Endothelial cell of umbilical vein (primary cell): ENCODE results near the gene ZNF20. TPM values are rescaled to one million over a fixed set of nuclear protein-coding genes. Genes with fewer than 3 reads are reported as not detected.

ENCODE experiments used
- BruUV-seq: library from RNA; stranded (reverse); fragments of 400-500 nt; replicated peaks from 2 replicates; lab custom pipeline; 2021; lab: Mats Ljungman, UMichigan
- CTCF ChIA-PET: fragments of 300-600, 350-600 bp; sonication (Branson Sonifier 250); formaldehyde crosslinking; loops from one replicate; lab custom pipeline; 2021; ENCODE audit warnings: antibody characterized with exemption, inconsistent platforms; lab: Charles Lee
- POLR2A ChIA-PET: fragments of 300-600, 350-600 bp; sonication (Branson Sonifier 250); formaldehyde crosslinking; loops from one replicate; lab custom pipeline; 2021; ENCODE audit warnings: antibody characterized with exemption, inconsistent platforms; lab: Charles Lee
- DNase-seq: peaks from one replicate; pipeline ENCODE4 v3.0.0-alpha.2; 2011; ENCODE audit warnings: low read depth, low spot score
- FAIRE-seq: peaks from 2 replicates; lab custom pipeline; 2011; peaks lifted over from hg19 to GRCh38; lab: Jason Lieb, UNC
- H2AFZ ChIP-seq: 2 replicates; pipeline ENCODE4 v1.6.0; 2012; ENCODE audit warnings: low read depth, low read length, control low read depth, inconsistent platforms
- H3K27ac ChIP-seq: 2 replicates; pipeline ENCODE4 v1.5.1; 2011; ENCODE audit warnings: low read depth, mild to moderate bottlenecking, control low read depth, low read length, moderate library complexity; ENCODE audit not compliant: insufficient read depth
- H3K27me3 ChIP-seq, 2 experiments: 2 replicates each; pipeline versions ENCODE4 v1.6.0 to v1.6.1; 2011; ENCODE audit warnings: low read length in 2 of 2, mixed read lengths in 1 of 2; ENCODE audit not compliant: control insufficient read depth in 2 of 2, insufficient read depth in 2 of 2
- H3K36me3 ChIP-seq, 2 experiments: 2 replicates in 1 of 2; 3 replicates in 1 of 2; pipeline ENCODE4 v1.5.1; 2011; ENCODE audit warnings: low read length in 2 of 2, mild to moderate bottlenecking in 1 of 2, moderate library complexity in 1 of 2; ENCODE audit not compliant: control insufficient read depth in 2 of 2, insufficient read depth in 2 of 2; ENCODE audit errors: extremely low read depth in 1 of 2
- H3K4me1 ChIP-seq: 3 replicates; pipeline ENCODE4 v1.5.1; 2011; ENCODE audit warnings: mild to moderate bottlenecking, low read length; ENCODE audit not compliant: control insufficient read depth, insufficient read depth; ENCODE audit errors: extremely low read depth
- H3K4me2 ChIP-seq: 2 replicates; pipeline ENCODE4 v1.6.1; 2011; ENCODE audit warnings: low read length, control low read depth, mixed read lengths; ENCODE audit not compliant: insufficient read depth
- H3K4me3 ChIP-seq, 3 experiments: fragments of 200-600 bp in 1 of 3; sonication (generic), shearing (Covaris generic) in 1 of 3; replicated peaks in 1 of 3; 2 replicates each; pipeline ENCODE4 v1.5.1; 2011 to 2016; ENCODE audit warnings: control low read depth in 3 of 3, low read length in 3 of 3, mild to moderate bottlenecking in 2 of 3, inconsistent platforms in 1 of 3, low read depth in 1 of 3, moderate library complexity in 1 of 3; ENCODE audit not compliant: insufficient read depth in 1 of 3
- H3K79me2 ChIP-seq: 2 replicates; pipeline ENCODE4 v1.6.0; 2012; ENCODE audit warnings: low read length, inconsistent platforms; ENCODE audit not compliant: control insufficient read depth, insufficient read depth
- H3K9ac ChIP-seq: replicated peaks from 2 replicates; pipeline ENCODE3; 2011; ENCODE audit warnings: low read length, control low read depth; ENCODE audit not compliant: insufficient read depth; ENCODE audit errors: extremely low read depth
- H3K9me1 ChIP-seq: replicated peaks from 3 replicates; pipeline ENCODE4 v1.6.0; 2011; ENCODE audit warnings: mild to moderate bottlenecking, low read length; ENCODE audit not compliant: control insufficient read depth, insufficient read depth; ENCODE audit errors: extremely low read depth
- H3K9me3 ChIP-seq: replicated peaks from 2 replicates; pipeline ENCODE4 v1.5.1; 2012; ENCODE audit warnings: low read length, inconsistent platforms; ENCODE audit not compliant: control insufficient read depth, insufficient read depth
- H4K20me1 ChIP-seq: replicated peaks from 2 replicates; pipeline ENCODE3; 2011; ENCODE audit warnings: mild to moderate bottlenecking, low read length; ENCODE audit not compliant: control insufficient read depth, insufficient read depth; ENCODE audit errors: extremely low read depth
- CTCF ChIP-seq, 2 donors: IDR thresholded peaks; 1 replicate in 1 of 2; 2 replicates in 1 of 2; pipeline ENCODE4 v1.5.1; 2011; ENCODE audit warnings: low read length in 2 of 2, mild to moderate bottlenecking in 2 of 2, moderate library complexity in 2 of 2, control low read depth in 1 of 2, inconsistent platforms in 1 of 2, low read depth in 1 of 2; ENCODE audit not compliant: insufficient read depth in 1 of 2; ENCODE audit errors: extremely low read depth in 1 of 2
- EZH2 ChIP-seq: IDR thresholded peaks from 2 replicates; pipeline ENCODE4 v1.6.1; 2012; ENCODE audit warnings: borderline replicate concordance, low read depth, mild to moderate bottlenecking, moderate library complexity, low read length, inconsistent platforms; ENCODE audit not compliant: severe bottlenecking
- FOS ChIP-seq: IDR thresholded peaks from 2 replicates; pipeline ENCODE4 v1.6.1; 2011; ENCODE audit warnings: mild to moderate bottlenecking, low read length, moderate library complexity, borderline replicate concordance; ENCODE audit not compliant: insufficient read depth
- GATA2 ChIP-seq: IDR thresholded peaks from 2 replicates; pipeline ENCODE4 v1.7.0; 2011; ENCODE audit warnings: low read depth, mild to moderate bottlenecking, moderate library complexity, mixed read lengths, low read length; ENCODE audit not compliant: insufficient read length, insufficient read depth
- JUN ChIP-seq: IDR thresholded peaks from 2 replicates; pipeline ENCODE4 v1.6.1; 2011; ENCODE audit warnings: borderline replicate concordance, low read depth; ENCODE audit not compliant: insufficient read length, insufficient read depth
- MAX ChIP-seq: IDR thresholded peaks from 2 replicates; pipeline ENCODE4 v1.6.1; 2011; ENCODE audit not compliant: insufficient read depth, insufficient read length
- MYC ChIP-seq: IDR thresholded peaks from one replicate; pipeline ENCODE4 v1.6.1; 2011; ENCODE audit warnings: mild to moderate bottlenecking, low read depth, low read length
- POLR2A ChIP-seq: IDR thresholded peaks from 2 replicates; pipeline ENCODE4 v1.6.1; 2012; ENCODE audit warnings: low read depth, mild to moderate bottlenecking, control low read depth, low read length
- POLR2AphosphoS5 ChIP-seq: IDR thresholded peaks from 2 replicates; pipeline ENCODE4 v1.6.1; 2012; ENCODE audit warnings: low read depth, mild to moderate bottlenecking, control low read depth, low read length, moderate library complexity; ENCODE audit not compliant: insufficient read depth
- dilution Hi-C: fragments of 300-500 bp; cut with MboI; formaldehyde crosslinking; loops from one replicate; pipeline ENCODE4 v1.15.0; 2019; ENCODE audit warnings: low sequenced_read_pairs; ENCODE audit not compliant: extremely low pct_ligation_motif_present
- intact Hi-C: fragments of 100-400 bp; cut with micrococcal nuclease; formaldehyde crosslinking; loops from one replicate; pipeline ENCODE4 v1.10.0; 2022
- polyA plus RNA-seq, 4 experiments: library from polyadenylated mRNA; depleted of rRNA in 3 of 4; stranded (reverse) in 3 of 4; unstranded in 1 of 4; fragments of >200 nt; gene quantifications; 2 replicates each; pipeline versions ENCODE4 v1.2.1 to v1.2.3, GENCODE V29; 2011 to 2012; ENCODE audit warnings: missing spikeins in 1 of 4
- total RNA-seq: library from RNA; stranded (reverse); gene quantifications from 2 replicates; pipeline ENCODE4 v1.2.3, GENCODE V29; 2021

Gene ZNF20
- total and polyA plus RNA-seq, 2 donors (not counting 3 experiments of a cell fraction or from before 2014, with no cell fraction given): 0.35 TPM

DNA sequence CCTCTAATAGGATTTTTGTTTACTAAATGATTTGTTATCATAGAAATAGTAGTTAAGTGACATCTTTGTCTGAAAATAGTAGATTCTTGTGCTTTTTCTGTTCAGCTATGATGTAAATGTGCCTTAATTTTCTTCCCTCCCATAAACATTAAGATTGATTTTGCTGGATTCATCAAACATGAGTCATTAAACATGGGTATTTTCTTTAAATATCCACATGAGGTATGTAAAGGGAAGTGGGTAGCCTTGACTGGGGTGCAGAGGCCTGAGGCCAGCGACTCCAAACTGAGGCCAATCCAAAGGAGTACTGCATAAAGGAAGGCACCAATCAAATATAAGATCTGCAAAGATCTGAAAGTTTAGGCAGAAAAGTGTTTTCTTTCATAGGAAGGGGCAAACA is 26.5 kb upstream of the ZNF20 start:
- Histone ChIP-seq H3K9me1 (no peaks in the 10 kb centered on the region), H3K36me3 (no peaks in the 10 kb centered on the region), H2AFZ (no peak overlapping the region), H3K9ac (no peak overlapping the region), H3K27ac (no peak overlapping the region), H3K79me2 (peaks cover 5% of the 10 kb centered on the region), H3K4me2 (no peak overlapping the region), H3K27me3 (no peaks in the 10 kb centered on the region), H4K20me1 (no peaks in the 10 kb centered on the region), H3K9me3 (no peaks in the 10 kb centered on the region), H3K4me3 (no peak overlapping the region), H3K4me1 (peaks cover 9% of the 10 kb centered on the region)
- DNase-seq (no peak), FAIRE-seq (no peak)
- ChIA-PET POLR2A (interaction anchor here (0.6 kb wide), 1 partner anchor 35 kb away, joined by 3 read pairs; no protein-coding TSS in a partner anchor), CTCF (no interaction called here)
- intact Hi-C loops (no loop called here), dilution Hi-C loops (no loop called here)
- no peak for TF ChIP-seq EZH2
- TF ChIP-seq MYC: no peak
- no peak for TF ChIP-seq POLR2A
- TF ChIP-seq CTCF (IDR thresholded peaks at IDR 0.05; ENCODE audit: extremely low read depth in 1 of 2, insufficient read depth in 1 of 2, low read depth in 1 of 2, low read length in 2 of 2): no peak
- no peak for TF ChIP-seq FOS
- no peak for TF ChIP-seq GATA2
- TF ChIP-seq POLR2AphosphoS5: no peak
- TF ChIP-seq MAX: no peak
- TF ChIP-seq JUN: no peak
- no TSS peak for BruUV-seq
